GM18861 (cell line): Measurements from ENCODE around the gene IL12RB1.
"Not testable (repeated sequence)": the region's sequence is repeated elsewhere in the genome, so short reads cannot be mapped to it uniquely, and the experiment has no call there.

ENCODE experiments used
- ATAC-seq: cut with Tn5 transposase; IDR thresholded peaks from one replicate; pipeline ENCODE4 v1.9.1; 2021; ENCODE audit not compliant: unreplicated experiment

IL12RB1 gene

GRCh38 chr19:18051887-18052286 lies 34.8 kb downstream of the IL12RB1 start:
- no peak for ATAC-seq

DNA sequence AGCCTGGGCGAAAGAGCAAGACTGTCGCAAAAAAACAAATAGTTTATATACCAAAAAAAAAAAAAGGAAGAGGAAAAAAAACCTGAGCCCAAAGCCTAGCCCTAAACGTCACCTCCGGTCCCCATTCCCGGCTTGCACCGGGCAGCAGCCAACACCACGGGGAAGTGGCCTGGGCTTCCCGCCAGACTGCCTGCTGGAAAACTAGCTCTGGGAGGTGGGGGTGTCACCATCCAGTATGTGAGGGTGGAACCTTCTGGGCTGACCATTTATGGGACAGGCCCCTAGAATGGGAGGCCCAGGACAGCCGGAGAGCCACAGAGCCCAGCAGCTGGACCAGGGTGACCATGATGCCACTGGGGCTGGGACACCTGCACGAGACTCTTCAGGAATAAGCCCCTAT lies 37.3 kb downstream of the IL12RB1 start:
- ATAC-seq, result no peak

GRCh38 chr19:18046059-18046718 lies 40.5 kb downstream of the IL12RB1 start:
- ATAC-seq, result no peak

GRCh38 chr19:18045307-18046050 lies 41.3 kb downstream of the IL12RB1 start:
- peak; percentile 19 for ATAC-seq

DNA sequence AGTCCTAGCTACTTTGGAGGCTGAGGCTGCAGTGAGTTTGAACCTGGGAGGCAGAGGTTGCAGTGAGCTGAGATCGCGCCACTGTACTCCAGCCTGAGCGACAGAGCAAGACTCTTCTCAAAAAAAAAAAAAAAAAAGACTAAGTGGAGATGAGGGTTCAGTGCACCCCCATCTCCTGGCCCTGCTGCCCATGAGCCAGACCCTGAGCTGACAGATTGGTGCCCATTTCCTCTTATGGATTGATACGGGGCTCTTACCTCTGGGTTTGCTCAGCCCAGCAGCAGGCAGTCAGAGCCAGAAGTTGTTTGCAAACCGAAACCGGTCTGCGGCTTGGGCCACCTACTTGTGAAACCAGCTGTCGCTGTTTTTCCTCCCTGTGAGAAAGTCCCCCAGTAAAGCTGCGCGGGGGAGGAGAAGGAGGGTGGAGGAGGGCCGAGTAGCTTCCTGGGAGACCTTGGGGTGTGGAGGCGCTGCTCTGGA lies 41.9 kb downstream of the IL12RB1 start:
- ATAC-seq, result peak; percentile 71

DNA sequence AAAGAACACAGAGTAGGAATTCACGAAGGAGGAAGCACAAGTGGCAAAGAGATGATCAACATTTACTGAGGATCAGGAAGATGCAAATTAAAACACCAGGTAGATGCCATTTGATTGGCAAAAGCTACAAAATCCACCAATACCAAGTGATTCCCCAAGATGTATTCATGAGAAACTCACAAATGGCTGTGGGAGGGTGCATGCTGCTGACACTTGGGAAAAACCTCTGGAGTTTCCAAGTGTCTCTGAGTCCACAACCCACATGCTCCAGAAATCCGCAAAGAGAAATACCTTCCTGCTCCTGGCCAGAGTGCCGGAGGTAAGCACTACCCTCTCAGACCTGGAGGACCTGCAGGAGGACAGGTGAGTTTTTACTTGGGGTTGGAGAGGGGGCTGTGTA lies 43.1 kb downstream of the IL12RB1 start:
- ATAC-seq, result no peak

DNA sequence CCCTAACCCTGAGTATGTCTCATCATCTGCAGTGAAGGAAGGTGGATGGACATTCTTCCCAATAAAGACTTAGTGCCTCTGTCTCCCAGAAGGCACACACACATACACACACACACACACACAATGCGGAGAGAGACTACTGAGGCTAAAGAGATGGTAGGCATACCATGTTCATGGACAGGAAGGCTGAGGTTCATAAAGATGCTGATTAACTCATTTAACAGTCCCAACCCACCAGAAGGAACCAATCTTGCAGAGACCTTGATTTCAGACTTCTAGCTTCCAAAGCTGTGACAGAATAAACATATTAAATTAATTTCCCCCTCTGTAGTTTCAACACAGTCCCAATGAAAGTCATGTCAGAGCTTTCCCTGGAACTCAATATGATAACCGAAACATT lies 45.7 kb downstream of the IL12RB1 start:
- ATAC-seq, result no peak

DNA sequence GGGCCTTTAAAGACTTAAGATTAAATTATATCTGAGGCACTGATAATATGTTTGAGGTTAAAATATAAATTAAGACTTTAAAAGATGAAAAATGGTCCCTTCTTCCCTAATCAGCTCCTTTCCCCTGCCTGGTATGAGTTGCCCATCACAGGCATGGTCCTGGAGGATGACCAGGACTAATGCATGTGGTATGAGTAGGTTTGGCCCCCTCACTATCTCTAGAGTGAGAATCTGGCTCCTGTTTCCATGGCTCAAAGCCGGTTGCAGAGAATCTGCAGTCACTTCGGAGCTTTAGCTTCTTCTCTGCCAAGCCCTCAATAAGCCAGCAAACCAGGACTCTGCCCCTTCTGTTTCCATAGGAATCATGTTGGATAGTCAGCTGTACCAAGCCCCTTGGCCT lies 54.6 kb downstream of the IL12RB1 start:
- ATAC-seq, result not testable (repeated sequence)

- ATAC-seq, result not testable (repeated sequence)
Observed at GRCh38 chr19:18031401-18031800, 55.3 kb downstream of the IL12RB1 start.

GRCh38 chr19:18029617-18030338 lies 57.0 kb downstream of the IL12RB1 start:
- ATAC-seq, result no peak

DNA sequence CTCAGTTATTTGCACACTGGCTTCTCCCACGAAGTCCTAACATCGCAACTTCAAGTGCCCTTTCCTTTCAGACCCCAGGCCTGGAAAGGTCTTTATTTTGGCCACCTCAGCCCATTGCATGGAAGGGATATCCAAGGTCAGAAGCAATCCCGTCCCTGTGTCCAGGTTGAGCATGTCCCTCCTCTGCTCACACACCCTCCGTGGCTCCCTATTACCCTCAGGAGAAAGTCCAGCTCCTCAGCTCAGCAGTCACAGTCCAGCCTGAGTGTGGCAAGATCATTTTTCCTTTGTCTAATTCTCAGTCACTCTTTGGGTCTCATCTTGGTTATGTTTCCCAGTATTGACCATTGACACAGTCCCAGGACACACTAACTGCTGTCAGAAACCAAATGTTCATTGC lies 59.6 kb downstream of the IL12RB1 start:
- no peak for ATAC-seq

DNA sequence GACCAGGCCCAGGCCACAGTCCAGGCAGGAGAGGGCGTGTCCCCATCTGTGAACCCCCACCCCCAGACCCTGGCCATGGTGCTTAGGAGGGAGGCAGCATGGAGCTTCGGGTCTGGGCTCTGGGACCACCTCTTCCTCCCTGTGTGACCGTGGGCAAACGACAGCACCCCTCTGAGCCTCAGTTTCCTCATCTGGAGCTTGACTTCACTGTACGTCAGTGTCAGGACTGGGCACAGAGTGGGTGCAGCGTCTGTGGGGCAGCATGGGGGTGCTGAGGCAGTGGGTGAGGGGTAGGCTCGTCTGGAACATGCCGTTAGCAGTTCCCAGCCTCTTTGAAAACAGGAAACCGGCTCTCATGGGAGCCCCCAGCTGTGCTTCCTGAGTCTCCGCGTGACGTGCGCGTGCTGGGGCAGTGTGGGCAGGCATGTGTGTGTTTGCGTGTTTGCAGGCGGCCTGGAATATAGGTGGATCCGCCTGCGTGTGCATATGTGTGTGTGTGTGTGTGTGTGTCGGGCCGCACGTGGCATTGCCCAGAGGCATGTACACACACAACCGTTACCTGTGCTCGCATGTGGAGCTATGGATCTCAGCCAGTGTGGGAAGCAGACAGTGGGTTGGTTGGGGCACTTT lies 63.0 kb downstream of the IL12RB1 start:
- ATAC-seq, result no peak

DNA sequence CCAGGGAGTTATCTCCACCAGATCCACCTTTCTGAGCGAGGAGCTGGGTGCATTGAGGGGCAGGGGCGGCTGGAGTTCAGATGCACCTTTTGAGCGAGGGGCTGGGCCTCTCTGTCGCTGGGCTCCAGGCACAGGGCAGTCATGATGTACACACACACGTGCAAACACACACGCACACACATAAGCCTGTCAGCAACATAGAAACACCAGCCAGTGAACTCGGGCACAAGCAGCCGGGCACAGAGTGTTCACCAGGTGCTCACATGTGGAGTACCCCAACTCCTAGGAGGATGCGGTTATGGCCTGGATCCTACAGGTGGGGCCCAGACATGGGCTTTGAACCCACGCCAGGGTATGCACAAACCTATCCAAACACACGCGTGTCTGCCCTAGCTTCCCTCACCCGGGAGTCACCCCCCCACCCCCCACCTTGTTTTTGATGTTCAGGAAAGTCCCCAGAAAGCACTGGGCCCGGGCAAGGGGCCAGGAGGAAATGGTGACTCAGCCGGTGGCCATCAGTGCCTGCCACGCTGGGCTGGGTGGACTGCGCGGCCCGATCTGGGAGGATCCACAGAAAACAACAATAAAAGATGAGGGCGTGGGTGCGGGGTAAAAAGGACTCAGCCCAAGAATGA lies 65.5 kb downstream of the IL12RB1 start:
- ATAC-seq, result no peak

- ATAC-seq, result no peak
Observed at GRCh38 chr19:18020212-18021085, 66.3 kb downstream of the IL12RB1 start.

DNA sequence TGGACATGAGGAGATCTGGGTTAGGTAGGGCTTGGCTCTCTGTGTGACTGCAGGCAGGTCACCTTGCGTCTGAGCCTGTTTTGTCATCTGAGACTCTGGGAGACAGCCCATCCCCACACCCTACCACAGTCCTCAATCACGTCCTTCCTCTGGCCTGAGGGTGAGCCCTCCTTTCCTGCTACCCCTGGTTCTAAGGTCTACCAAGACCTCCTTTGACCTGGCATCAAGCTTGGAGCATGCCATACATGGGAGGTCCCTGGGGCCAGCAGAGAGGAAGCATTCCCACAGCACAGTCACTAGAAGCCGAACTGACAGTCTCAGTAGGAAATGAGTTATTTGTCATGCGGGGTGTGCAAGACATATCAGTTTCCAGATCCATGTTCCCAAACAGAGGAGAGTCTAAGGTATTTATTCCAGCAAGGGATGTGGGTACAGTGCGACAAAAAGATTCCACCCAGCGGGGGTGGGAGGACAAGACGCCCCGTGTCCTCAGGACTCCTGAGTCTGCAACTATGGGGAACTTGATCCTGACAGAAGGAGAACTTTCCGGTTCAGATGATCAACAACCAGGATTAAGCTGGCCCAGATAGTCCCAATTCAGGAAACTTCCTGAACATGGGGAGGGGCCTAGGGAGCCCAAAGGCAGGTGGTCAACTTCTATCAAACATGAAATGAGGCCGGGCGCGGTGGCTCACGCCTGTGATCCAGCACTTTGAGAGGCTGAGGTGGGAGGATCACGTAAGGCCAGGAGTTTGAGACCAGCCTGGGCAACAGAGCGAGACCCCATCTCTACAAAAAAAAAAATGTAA lies 69.3 kb downstream of the IL12RB1 start:
- ATAC-seq, result no peak

- ATAC-seq, result no peak
Observed at GRCh38 chr19:18016209-18016910, 70.4 kb downstream of the IL12RB1 start.

GRCh38 chr19:18014197-18014596 lies 72.5 kb downstream of the IL12RB1 start:
- no peak for ATAC-seq
